Hepatocyte (in vitro differentiated cells): ENCODE data around the gene COL5A1.

ENCODE experiments used
- EZH2 ChIP-seq: fragments of 200-600 bp; sonication (generic); IDR thresholded peaks from 2 replicates; pipeline ENCODE4 v1.6.1; 2016; ENCODE audit warnings: antibody characterized with exemption, mild to moderate bottlenecking, borderline replicate concordance
- EZH2phosphoT487 ChIP-seq: fragments of 200-600 bp; sonication (generic); IDR thresholded peaks from one replicate; pipeline ENCODE4 v1.6.1; 2018; ENCODE audit warnings: antibody characterized with exemption, mild to moderate bottlenecking, low read depth, moderate library complexity; ENCODE audit not compliant: unreplicated experiment, severe bottlenecking
- TF ChIP-seq, protein P1 (sequence below): fragments of 200-600 bp; sonication (generic); IDR thresholded peaks from 2 replicates; pipeline ENCODE4 v1.5.1; 2016; ENCODE audit warnings: antibody characterized with exemption, mild to moderate bottlenecking; ENCODE audit not compliant: poor library complexity

DNA sequence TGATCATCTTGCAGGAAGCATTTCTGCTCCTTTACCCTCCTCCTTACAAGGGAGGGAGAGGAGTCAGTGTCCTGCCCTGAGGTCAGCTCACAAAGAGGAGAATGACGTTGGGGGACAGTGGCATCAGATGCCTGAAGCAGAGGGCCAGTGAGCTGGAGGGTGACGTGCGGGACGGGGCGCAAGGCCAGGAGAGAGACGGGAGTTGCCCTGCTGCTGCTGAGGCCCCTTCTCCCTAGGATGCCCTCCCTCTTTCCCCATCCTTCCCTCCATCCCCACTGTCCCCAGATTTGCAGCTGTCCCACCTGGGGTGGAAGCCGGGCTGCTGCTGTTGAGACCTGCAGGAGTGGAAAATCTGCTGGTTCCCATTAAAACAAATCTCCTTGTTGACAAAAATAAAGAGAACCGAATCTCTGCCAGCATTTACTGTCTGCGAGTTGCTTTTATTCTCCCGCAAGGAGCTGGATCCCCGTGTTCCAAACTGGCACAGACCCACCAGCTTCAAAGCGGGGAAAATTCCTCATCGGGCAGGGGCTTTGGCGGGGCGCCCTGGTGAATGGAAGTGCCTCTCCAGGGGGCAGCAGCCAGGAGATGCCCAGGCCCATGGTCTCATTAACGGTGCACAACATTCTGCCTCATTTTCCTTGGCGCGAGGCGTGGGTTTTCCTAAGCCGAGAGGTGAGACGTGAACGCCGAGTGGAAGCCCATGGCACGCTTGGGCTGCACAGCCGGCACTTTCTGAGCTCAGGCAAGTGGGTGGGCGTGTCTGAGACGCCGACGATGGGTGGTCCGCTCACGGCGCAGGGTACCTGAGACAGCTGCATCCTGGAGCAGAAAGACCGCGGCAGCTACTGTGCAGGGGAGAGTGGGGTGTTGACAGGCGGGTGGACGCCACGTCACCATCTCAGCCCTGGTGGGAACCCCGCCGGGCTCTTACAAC lies 13.9 kb upstream of the COL5A1 start:
- TF ChIP-seq EZH2phosphoT487 (no peak), EZH2 (no peak)
- TF ChIP-seq, protein P1, sequence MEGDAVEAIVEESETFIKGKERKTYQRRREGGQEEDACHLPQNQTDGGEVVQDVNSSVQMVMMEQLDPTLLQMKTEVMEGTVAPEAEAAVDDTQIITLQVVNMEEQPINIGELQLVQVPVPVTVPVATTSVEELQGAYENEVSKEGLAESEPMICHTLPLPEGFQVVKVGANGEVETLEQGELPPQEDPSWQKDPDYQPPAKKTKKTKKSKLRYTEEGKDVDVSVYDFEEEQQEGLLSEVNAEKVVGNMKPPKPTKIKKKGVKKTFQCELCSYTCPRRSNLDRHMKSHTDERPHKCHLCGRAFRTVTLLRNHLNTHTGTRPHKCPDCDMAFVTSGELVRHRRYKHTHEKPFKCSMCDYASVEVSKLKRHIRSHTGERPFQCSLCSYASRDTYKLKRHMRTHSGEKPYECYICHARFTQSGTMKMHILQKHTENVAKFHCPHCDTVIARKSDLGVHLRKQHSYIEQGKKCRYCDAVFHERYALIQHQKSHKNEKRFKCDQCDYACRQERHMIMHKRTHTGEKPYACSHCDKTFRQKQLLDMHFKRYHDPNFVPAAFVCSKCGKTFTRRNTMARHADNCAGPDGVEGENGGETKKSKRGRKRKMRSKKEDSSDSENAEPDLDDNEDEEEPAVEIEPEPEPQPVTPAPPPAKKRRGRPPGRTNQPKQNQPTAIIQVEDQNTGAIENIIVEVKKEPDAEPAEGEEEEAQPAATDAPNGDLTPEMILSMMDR = no peak
